HG03175 (cell line): ENCODE results near the gene GPX2.
A peak's percentile ranks its signal among the peaks of the same experiment; 100 is the strongest.

ENCODE experiments used
- ATAC-seq: cut with Tn5 transposase; IDR thresholded peaks from one replicate; pipeline ENCODE4 v1.9.1; 2021; ENCODE audit warnings: mild to moderate bottlenecking, moderate library complexity; ENCODE audit not compliant: unreplicated experiment

Gene GPX2

GRCh38 chr14:64940336-64940910 lies 2.1 kb downstream of the GPX2 start:
- no peak for ATAC-seq

- ATAC-seq, result no peak
Measured at GRCh38 chr14:64939817-64940190, 2.7 kb downstream of the GPX2 start.

- ATAC-seq, result no peak
Measured at GRCh38 chr14:64938972-64939816, 3.4 kb downstream of the GPX2 start.

- ATAC-seq, result no peak
Measured at GRCh38 chr14:64937821-64938193, 4.7 kb downstream of the GPX2 start.

- ATAC-seq, result no peak
Measured at GRCh38 chr14:64937171-64937820, 5.2 kb downstream of the GPX2 start.

GRCh38 chr14:64935508-64935907 lies 7.0 kb downstream of the GPX2 start:
- no peak for ATAC-seq

- no peak for ATAC-seq
Measured at GRCh38 chr14:64934338-64934929, 8.1 kb downstream of the GPX2 start.

- no peak for ATAC-seq
Measured at GRCh38 chr14:64932231-64932630, 10.3 kb downstream of the GPX2 start.

- no peak for ATAC-seq
Measured at GRCh38 chr14:64931123-64931522, 11.4 kb downstream of the GPX2 start.

- no peak for ATAC-seq
Measured at GRCh38 chr14:64930085-64930843, 12.3 kb downstream of the GPX2 start.

- ATAC-seq, result no peak
Measured at GRCh38 chr14:64929014-64929359, 13.6 kb downstream of the GPX2 start.

GRCh38 chr14:64928239-64929013 lies 14.1 kb downstream of the GPX2 start:
- peak; percentile 63 for ATAC-seq

GRCh38 chr14:64927031-64927430 lies 15.5 kb downstream of the GPX2 start:
- no peak for ATAC-seq

- no peak for ATAC-seq
Measured at GRCh38 chr14:64926398-64926995, 16.0 kb downstream of the GPX2 start.

- no peak for ATAC-seq
Measured at GRCh38 chr14:64923015-64923414, 19.5 kb downstream of the GPX2 start.

- ATAC-seq, result no peak
Measured at GRCh38 chr14:64920465-64920864, 22.1 kb downstream of the GPX2 start.

GRCh38 chr14:64919618-64920017 lies 22.9 kb downstream of the GPX2 start:
- ATAC-seq, result no peak

- ATAC-seq, result no peak
Measured at GRCh38 chr14:64919215-64919614, 23.3 kb downstream of the GPX2 start.

GRCh38 chr14:64918216-64918615 lies 24.3 kb downstream of the GPX2 start:
- ATAC-seq, result no peak

GRCh38 chr14:64915797-64916196 lies 26.7 kb downstream of the GPX2 start:
- no peak for ATAC-seq
